Hypothalamus (tissue), 51 donors: ENCODE results near the gene TNS4.

Source experiments
- DNase-seq, 51 donors: peaks; one replicate each; lab custom pipeline; 2025; lab: John Stamatoyannopoulos, UW

The TNS4 gene

GRCh38 chr17:40536295-40537171, 35.1 kb upstream of the TNS4 start:
- DNase-seq, result no peak

- no peak for DNase-seq
These were observed 34.5 kb upstream of the TNS4 start for GRCh38 chr17:40535924-40536294.

GRCh38 chr17:40535438-40535837, 34.0 kb upstream of the TNS4 start:
- no peak for DNase-seq

- no peak for DNase-seq
These were observed 33.2 kb upstream of the TNS4 start for GRCh38 chr17:40534371-40535189.

GRCh38 chr17:40533896-40534295, 32.5 kb upstream of the TNS4 start:
- DNase-seq, result no peak

GRCh38 chr17:40532520-40533253, 31.3 kb upstream of the TNS4 start:
- DNase-seq, result peak in 1 of 51 donors; percentile 23

- DNase-seq, result no peak
These were observed 29.9 kb upstream of the TNS4 start for GRCh38 chr17:40531051-40531991.

- DNase-seq, result no peak
These were observed 29.1 kb upstream of the TNS4 start for GRCh38 chr17:40530531-40530994.

- no peak for DNase-seq
These were observed 28.6 kb upstream of the TNS4 start for GRCh38 chr17:40529991-40530390.

GRCh38 chr17:40528692-40529417, 27.4 kb upstream of the TNS4 start:
- DNase-seq, result no peak

GRCh38 chr17:40526668-40527067, 25.2 kb upstream of the TNS4 start:
- no peak for DNase-seq

GRCh38 chr17:40525294-40525693, 23.9 kb upstream of the TNS4 start:
- no peak for DNase-seq

GRCh38 chr17:40524243-40524965, 23.0 kb upstream of the TNS4 start:
- DNase-seq, result no peak

GRCh38 chr17:40522961-40523310, 21.5 kb upstream of the TNS4 start:
- no peak for DNase-seq

- no peak for DNase-seq
These were observed 21.0 kb upstream of the TNS4 start for GRCh38 chr17:40522250-40522960.

GRCh38 chr17:40520991-40521453, 19.6 kb upstream of the TNS4 start:
- DNase-seq, result no peak

- DNase-seq, result no peak
These were observed 17.8 kb upstream of the TNS4 start for GRCh38 chr17:40519089-40519775.
